Gastrocnemius medialis (tissue), 4 donors: ENCODE results near the gene PCDH12.

ENCODE experiments used
- CTCF ChIP-seq, 5 experiments: fragments of 450-650 bp in 3 of 5; fragments of 200-600 bp in 2 of 5; sonication (generic) in 2 of 5; IDR thresholded peaks in 4 of 5; conservative IDR thresholded peaks in 1 of 5; 1 replicate in 4 of 5; 2 replicates in 1 of 5; pipeline ENCODE4 v1.5.1; 2016 to 2019; ENCODE audit warnings: antibody characterized with exemption in 5 of 5, mild to moderate bottlenecking in 3 of 5, moderate library complexity in 3 of 5
- POLR2A ChIP-seq, 2 donors: fragments of 450-650 bp; IDR thresholded peaks; one replicate each; pipeline ENCODE4 v1.6.1; 2017; ENCODE audit warnings: antibody characterized with exemption in 2 of 2, mild to moderate bottlenecking in 2 of 2, moderate library complexity in 2 of 2

GRCh38 chr5:141920771-141921170 is 37.2 kb downstream of the PCDH12 start:
- no peak for TF ChIP-seq CTCF (IDR thresholded peaks at IDR 0.05 in 4 of 5, conservative IDR thresholded peaks at IDR 0.05 in 1 of 5)
- no peak for TF ChIP-seq POLR2A (IDR thresholded peaks at IDR 0.05)
